HG03045 (cell line): ENCODE data around the gene CXCL1.
"Not testable (repeated sequence)": the region's sequence is repeated elsewhere in the genome, so short reads cannot be mapped to it uniquely, and the experiment has no call there.

Experiments used
- ATAC-seq: cut with Tn5 transposase; IDR thresholded peaks from one replicate; pipeline ENCODE4 v1.9.1; 2021; ENCODE audit warnings: mild to moderate bottlenecking, moderate library complexity; ENCODE audit not compliant: unreplicated experiment

The CXCL1 gene

GRCh38 chr4:73874386-73874785, 5.2 kb downstream of the CXCL1 start:
- ATAC-seq, result no peak

- ATAC-seq, result no peak
Measured at GRCh38 chr4:73875401-73875800, 6.2 kb downstream of the CXCL1 start.

GRCh38 chr4:73883306-73883705, 14.1 kb downstream of the CXCL1 start:
- ATAC-seq, result no peak

GRCh38 chr4:73885574-73886267, 16.5 kb downstream of the CXCL1 start:
- no peak for ATAC-seq

- no peak for ATAC-seq
Measured at GRCh38 chr4:73891326-73891725, 22.1 kb downstream of the CXCL1 start.

- no peak for ATAC-seq
Measured at GRCh38 chr4:73891739-73892405, 22.7 kb downstream of the CXCL1 start.

GRCh38 chr4:73892966-73893365, 23.8 kb downstream of the CXCL1 start:
- no peak for ATAC-seq

GRCh38 chr4:73894001-73894400, 24.8 kb downstream of the CXCL1 start:
- ATAC-seq, result no peak

- no peak for ATAC-seq
Measured at GRCh38 chr4:73895201-73896175, 26.3 kb downstream of the CXCL1 start.

- ATAC-seq, result no peak
Measured at GRCh38 chr4:73896416-73896815, 27.2 kb downstream of the CXCL1 start.

GRCh38 chr4:73897380-73898136, 28.4 kb downstream of the CXCL1 start:
- ATAC-seq, result no peak

- ATAC-seq, result not testable (repeated sequence)
Measured at GRCh38 chr4:73899338-73899737, 30.1 kb downstream of the CXCL1 start.

- no peak for ATAC-seq
Measured at GRCh38 chr4:73901031-73901430, 31.8 kb downstream of the CXCL1 start.

- ATAC-seq, result no peak
Measured at GRCh38 chr4:73902038-73902637, 32.9 kb downstream of the CXCL1 start.

GRCh38 chr4:73902817-73903547, 33.8 kb downstream of the CXCL1 start:
- ATAC-seq, result no peak

GRCh38 chr4:73904491-73904890, 35.3 kb downstream of the CXCL1 start:
- no peak for ATAC-seq

- no peak for ATAC-seq
Measured at GRCh38 chr4:73908965-73909364, 39.8 kb downstream of the CXCL1 start.

GRCh38 chr4:73911746-73912145, 42.6 kb downstream of the CXCL1 start:
- no peak for ATAC-seq

- ATAC-seq, result no peak
Measured at GRCh38 chr4:73912191-73912590, 43.0 kb downstream of the CXCL1 start.

GRCh38 chr4:73914071-73914470, 44.9 kb downstream of the CXCL1 start:
- no peak for ATAC-seq
